Astrocyte of the hippocampus (primary cell): ENCODE measurements around the gene TARBP2.

Source experiments
- DNase-seq: peaks from one replicate; pipeline ENCODE4 v3.0.0; 2011; ENCODE audit warnings: low read depth, low spot score

Gene TARBP2

GRCh38 chr12:53495903-53496751, 5.0 kb upstream of the TARBP2 start:
- DNase-seq, result peak; percentile 39

- no peak for DNase-seq
These were observed 4.4 kb upstream of the TARBP2 start for GRCh38 chr12:53496752-53497032.

GRCh38 chr12:53497461-53497860, 3.6 kb upstream of the TARBP2 start:
- DNase-seq, result no peak

- DNase-seq, result no peak
These were observed 2.9 kb upstream of the TARBP2 start for GRCh38 chr12:53498235-53498630.

GRCh38 chr12:53499266-53500141, 1.6 kb upstream of the TARBP2 start, which contains the start of gene MAP3K12:
TSS of gene MAP3K12 (minus strand) at chr12:53499458. CDS start at chr12:53487391, 12,067 bp downstream.
- DNase-seq, result peak; percentile 79

- peak; percentile 55 for DNase-seq
These were observed 824 bp upstream of the TARBP2 start for GRCh38 chr12:53500142-53500775.

- no peak for DNase-seq
These were observed 615 bp downstream of the TARBP2 start for GRCh38 chr12:53501615-53502181.

- DNase-seq, result no peak
These were observed 1.2 kb downstream of the TARBP2 start for GRCh38 chr12:53502331-53502730.

GRCh38 chr12:53502983-53503728, 2.1 kb downstream of the TARBP2 start:
- no peak for DNase-seq

- DNase-seq, result no peak
These were observed 3.2 kb downstream of the TARBP2 start for GRCh38 chr12:53504004-53504920.

GRCh38 chr12:53505086-53505485, 4.0 kb downstream of the TARBP2 start:
- DNase-seq, result peak; percentile 54

- peak; percentile 65 for DNase-seq
These were observed 4.7 kb downstream of the TARBP2 start for GRCh38 chr12:53505555-53506449.

GRCh38 chr12:53506450-53506785, 5.3 kb downstream of the TARBP2 start:
- peak; percentile 56 for DNase-seq

GRCh38 chr12:53506881-53507602, 6.0 kb downstream of the TARBP2 start, which contains the start of gene NPFF:
TSS of gene NPFF (minus strand) at chr12:53507484. CDS start at chr12:53507474, 10 bp downstream.
- DNase-seq, result no peak

- no peak for DNase-seq
These were observed 6.5 kb downstream of the TARBP2 start for GRCh38 chr12:53507603-53507885.

GRCh38 chr12:53508534-53509170, 7.6 kb downstream of the TARBP2 start:
- peak; percentile 88 for DNase-seq

GRCh38 chr12:53510181-53510812, 9.2 kb downstream of the TARBP2 start:
- no peak for DNase-seq
